ENCODE results near the gene ARL2BP.

ARL2BP gene

DNA sequence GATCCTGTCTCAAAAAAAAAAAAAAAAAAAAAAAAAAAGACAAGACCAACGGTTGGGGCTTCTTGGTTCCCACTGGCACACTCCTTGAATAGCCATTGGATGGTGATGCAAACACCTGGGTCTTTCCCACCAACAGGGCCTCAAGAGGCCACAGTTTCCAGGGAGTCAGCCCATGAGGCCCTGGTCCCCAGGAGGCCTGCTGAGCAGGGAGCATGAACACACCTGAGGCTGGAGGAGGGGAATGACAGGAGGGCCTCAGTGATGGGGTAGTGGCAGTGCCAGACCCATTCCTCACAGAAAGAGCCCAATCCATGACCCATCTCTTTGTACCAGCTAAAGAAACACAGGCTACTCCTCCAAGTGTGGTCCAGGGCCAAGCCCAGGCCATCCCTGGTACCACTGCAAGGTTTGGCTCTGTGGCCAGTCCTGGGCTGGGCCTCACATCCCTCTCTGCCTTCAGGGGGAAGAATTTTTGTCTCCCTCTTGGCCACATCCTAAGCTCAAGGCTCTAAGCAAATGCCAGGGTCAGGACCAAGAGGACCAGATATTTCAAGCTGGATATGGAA is 13.9 kb downstream of the ARL2BP start:
- TF ChIP-seq CTCF (conservative IDR thresholded peaks at IDR 0.05) = no peak
- H3K27ac ChIP-seq = no peak overlapping the region

DNA sequence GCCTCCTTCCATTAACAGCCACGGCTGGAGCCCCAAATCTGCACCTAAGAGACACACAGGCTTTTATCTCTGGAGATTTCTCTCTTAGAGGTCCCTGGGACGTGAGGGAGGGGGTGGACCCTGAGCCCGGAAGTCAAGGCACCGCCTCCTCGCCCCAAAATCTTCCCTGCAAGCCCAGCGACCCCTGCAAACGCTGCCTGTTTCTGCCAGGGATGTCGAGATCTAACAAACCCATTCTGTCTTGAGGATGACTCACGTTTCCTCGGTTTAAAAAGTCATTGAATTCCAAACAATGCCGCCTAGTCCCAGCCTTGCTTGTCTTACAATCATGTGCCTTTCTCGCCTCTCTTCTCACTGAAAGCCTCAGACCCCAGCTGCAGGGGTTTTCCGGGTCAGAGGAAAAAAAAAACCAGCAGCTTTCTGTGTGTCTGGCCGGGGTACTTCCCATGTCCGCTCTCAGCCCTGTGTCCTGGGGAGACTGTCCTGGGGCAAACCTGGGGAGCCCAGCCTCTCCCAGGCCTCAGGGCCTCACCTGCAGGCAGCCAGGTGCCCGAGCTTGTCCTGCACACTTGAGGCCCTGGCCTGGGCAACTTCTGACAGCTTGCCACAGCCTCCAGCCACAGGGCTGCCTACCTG is 15.4 kb downstream of the ARL2BP start:
- no peak for TF ChIP-seq CTCF (conservative IDR thresholded peaks at IDR 0.05)
- H3K27ac ChIP-seq = no peak overlapping the region

DNA sequence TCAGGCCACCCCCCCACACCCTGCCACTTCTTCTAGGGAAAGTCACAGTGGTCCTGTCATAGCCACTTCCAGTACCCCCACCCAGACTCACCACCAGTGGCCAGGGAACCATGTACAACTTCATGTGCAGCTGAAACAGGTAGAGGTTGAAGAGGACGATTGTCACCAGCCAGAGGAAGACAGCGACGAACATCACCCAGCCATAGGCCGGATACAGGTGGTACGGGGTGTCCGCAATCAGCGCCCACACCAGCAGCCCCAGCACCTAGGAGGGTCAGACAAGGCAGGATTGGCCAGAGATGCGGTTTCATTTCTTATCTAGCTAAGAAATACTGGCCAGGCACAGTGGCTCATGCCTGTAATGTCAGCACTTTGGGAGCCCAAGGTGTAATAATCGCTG is 16.7 kb downstream of the ARL2BP start:
- no peak for TF ChIP-seq CTCF (conservative IDR thresholded peaks at IDR 0.05)
- no peak overlapping the region for H3K27ac ChIP-seq

DNA sequence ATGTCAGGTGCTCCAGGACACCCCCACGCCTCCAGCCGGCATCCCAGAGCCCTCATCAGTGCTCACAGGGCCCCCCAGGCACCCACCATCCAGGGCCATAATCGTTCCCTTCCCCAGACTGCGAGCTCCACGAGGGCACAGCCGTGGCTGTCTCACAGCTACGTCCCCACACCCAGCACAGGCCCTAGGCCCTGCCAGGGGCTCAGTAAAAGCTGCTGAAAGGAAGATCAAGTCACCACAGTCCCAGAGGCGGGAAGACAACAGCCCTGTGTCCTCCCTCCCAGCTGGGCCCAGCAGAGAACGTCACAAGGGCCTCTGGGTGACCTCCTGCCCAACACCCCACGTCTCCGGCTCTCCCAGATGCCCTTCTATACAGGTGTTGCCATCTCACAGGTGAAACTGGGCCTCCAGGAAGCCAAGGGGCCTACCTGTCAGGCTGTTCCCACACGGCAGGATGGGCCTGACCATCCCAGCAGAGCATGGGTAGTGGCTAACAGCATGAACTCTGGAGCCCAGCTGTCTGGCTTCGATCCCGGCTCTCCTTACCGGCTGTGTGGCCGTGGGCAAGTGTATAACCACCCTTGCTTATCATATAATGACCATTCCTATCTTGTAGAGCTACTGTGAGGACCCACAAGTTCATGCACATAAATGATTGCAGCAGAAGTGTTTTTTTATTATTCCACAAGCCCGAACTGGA is 17.9 kb downstream of the ARL2BP start:
- TF ChIP-seq CTCF (conservative IDR thresholded peaks at IDR 0.05) = no peak
- H3K27ac ChIP-seq = no peak overlapping the region

- no peak for TF ChIP-seq CTCF (conservative IDR thresholded peaks at IDR 0.05)
- no peak overlapping the region for H3K27ac ChIP-seq
Measured at GRCh38 chr16:57263541-57264351, 18.7 kb downstream of the ARL2BP start.

- H3K27ac ChIP-seq = no peak overlapping the region
- no peak for TF ChIP-seq CTCF (conservative IDR thresholded peaks at IDR 0.05)
Measured at GRCh38 chr16:57264381-57264780, 19.3 kb downstream of the ARL2BP start.

GRCh38 chr16:57264950-57265371 is 19.9 kb downstream of the ARL2BP start:
- peak overlapping the region; percentile 72 for H3K27ac ChIP-seq
- no peak for TF ChIP-seq CTCF (conservative IDR thresholded peaks at IDR 0.05)
